ENCODE results near the gene TTC9. TPM values are rescaled to one million over a fixed set of nuclear protein-coding genes. Genes with fewer than 3 reads are reported as not detected.

The TTC9 gene
- total RNA-seq, 1 experiment from 2014 or later: 12.1 TPM

DNA sequence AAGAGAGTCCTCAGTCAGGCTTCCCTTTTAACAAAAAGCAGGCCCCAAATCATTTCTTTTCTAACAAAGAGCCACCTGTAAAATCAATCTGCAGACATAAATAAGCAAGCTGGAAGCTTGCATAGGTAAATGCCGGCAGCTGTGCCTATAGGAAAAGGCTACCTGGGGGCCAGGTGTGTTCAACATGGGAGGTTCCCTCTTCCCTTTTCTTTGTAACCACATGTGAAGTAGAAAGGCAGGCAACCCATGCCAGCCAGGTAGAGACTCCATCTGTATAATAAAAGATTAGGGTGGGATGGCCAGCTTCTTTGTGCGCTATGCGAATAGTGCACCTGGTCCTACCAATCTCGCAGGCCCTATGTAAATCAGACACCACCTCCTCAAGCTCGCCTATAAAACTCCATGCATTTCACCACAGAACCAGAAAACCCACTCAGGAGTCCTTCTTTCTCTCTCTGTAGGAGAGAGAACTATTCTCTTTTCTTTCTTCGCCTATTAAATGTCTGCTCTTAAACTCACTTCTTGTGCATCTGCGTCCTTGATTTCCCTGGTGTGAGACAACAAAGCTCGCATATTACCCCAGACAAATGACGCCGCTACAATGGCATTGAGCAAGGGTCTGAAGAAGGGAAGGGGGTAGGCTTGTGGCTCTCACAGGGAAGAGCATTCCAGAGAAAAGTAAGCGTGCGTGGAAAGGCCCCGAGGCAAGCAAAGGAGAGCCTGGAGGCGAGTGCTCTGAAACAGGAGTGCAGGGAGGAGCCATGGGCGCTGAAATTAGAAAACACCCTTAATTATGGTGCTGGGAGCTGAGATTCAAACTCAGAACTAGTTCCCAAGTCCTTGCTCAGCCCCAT lies 67.2 kb downstream of the TTC9 start:
- Histone ChIP-seq H3K27me3 (ENCODE audit: control insufficient read depth, insufficient read depth, low read length) (no peaks in the 10 kb centered on the region), H3K36me3 (replicated peaks; ENCODE audit: control insufficient read depth, insufficient read depth, low read length) (no peaks in the 10 kb centered on the region), H3K4me3 (ENCODE audit: insufficient read depth, low read depth, low read length) (no peak overlapping the region)
- DNase-seq: no peak

DNA sequence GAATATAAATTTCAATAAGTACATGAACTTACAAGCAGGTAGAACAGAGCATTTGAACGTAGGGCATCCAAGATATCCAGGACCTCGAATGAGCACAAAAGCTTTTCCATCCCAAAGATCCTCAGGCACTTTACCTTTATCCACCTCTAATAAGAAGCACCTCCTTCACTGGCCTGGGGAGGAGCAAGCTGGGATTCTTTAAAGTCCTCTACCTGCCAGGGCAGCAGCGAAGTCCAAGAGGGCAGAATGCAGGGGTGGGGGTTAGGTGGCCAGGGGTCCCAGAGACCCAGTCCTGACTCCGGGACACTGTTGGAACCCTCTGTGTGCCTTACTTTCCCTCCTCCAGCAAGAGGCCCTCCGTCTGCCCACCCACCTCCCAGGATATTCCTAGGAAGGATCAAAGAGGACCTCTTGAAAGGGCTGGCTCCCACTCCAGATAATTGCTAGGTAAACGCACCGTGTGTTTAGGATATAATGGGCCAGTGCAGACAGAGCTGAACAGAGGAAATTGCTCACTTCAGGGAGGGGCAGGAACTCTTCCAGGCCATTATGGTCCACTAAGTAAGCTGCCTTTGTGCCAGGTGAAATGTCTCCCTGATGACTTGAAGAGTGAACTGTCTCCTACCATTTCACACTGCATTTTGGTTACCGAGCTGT lies 68.1 kb downstream of the TTC9 start:
- H3K36me3 ChIP-seq (replicated peaks; ENCODE audit: control insufficient read depth, insufficient read depth, low read length): no peaks in the 10 kb centered on the region
- H3K4me3 ChIP-seq (ENCODE audit: insufficient read depth, low read depth, low read length): no peak overlapping the region
- no peaks in the 10 kb centered on the region for H3K27me3 ChIP-seq (ENCODE audit: control insufficient read depth, insufficient read depth, low read length)
- DNase-seq: no peak

DNA sequence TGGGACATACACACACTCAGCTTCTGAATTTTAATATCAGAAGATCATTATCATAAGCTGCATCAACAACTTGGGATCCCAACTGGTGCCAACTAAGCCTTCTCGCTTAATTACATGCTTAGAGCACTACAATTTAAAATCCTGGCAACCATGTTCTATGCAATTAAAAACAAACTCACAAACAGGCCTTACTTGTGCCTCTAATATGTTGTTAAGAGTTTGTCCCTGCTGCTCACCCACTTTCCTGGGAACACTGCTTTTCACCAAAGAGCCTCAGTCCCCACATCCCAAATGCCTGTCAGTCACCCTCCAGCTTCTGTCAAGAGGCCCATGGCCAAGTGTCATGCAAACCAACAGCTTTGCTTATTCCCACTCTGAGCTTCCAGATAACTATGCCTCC lies 69.7 kb downstream of the TTC9 start:
- no peak overlapping the region for H3K4me3 ChIP-seq (ENCODE audit: insufficient read depth, low read depth, low read length)
- H3K27me3 ChIP-seq (ENCODE audit: control insufficient read depth, insufficient read depth, low read length): no peaks in the 10 kb centered on the region
- no peaks in the 10 kb centered on the region for H3K36me3 ChIP-seq (replicated peaks; ENCODE audit: control insufficient read depth, insufficient read depth, low read length)
- no peak for DNase-seq

DNA sequence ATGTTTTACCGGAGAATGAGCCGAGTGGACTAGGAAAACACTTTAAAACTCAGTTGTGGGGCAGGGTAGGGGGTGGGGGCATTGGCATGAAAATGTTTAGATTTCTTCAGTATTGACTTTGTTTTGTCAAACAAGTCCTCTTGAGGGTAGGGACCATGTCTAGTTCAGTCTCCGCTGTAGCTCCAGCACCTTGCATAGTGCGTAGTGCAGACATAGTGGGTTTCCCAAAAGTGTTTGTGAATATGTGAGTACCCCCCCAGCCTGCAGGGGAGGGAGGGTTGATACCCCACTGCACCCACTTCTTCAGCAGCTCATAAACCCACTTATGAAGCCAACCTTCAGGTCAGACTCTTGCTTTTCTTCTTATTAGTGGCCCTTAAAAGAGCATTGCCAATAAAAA lies 71.4 kb downstream of the TTC9 start:
- DNase-seq: no peak
- no peak overlapping the region for H3K4me3 ChIP-seq (ENCODE audit: insufficient read depth, low read depth, low read length)
- H3K27me3 ChIP-seq (ENCODE audit: control insufficient read depth, insufficient read depth, low read length): no peaks in the 10 kb centered on the region
- H3K36me3 ChIP-seq (replicated peaks; ENCODE audit: control insufficient read depth, insufficient read depth, low read length): no peaks in the 10 kb centered on the region

DNA sequence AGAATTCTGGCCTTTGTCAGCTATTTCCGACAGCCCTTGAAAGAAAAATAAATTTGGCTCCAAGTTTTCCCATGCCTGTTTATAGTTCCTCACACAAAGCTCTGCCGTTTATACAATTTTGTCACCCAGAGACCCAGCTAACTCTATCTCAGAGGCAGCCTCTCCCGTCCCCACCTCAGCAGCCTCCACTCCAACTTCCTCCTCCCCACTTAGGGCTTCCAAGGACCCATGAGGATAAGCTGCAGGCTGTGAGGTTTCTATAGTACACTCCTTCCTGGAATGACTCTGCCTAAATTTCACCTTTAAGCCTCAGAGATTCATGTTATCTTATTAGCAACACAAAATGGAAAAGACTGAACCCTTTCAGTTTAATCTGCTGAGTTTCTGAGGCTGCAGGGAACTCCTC lies 71.8 kb downstream of the TTC9 start:
- no peaks in the 10 kb centered on the region for H3K27me3 ChIP-seq (ENCODE audit: control insufficient read depth, insufficient read depth, low read length)
- no peak overlapping the region for H3K4me3 ChIP-seq (ENCODE audit: insufficient read depth, low read depth, low read length)
- H3K36me3 ChIP-seq (replicated peaks; ENCODE audit: control insufficient read depth, insufficient read depth, low read length): no peaks in the 10 kb centered on the region
- no peak for DNase-seq

DNA sequence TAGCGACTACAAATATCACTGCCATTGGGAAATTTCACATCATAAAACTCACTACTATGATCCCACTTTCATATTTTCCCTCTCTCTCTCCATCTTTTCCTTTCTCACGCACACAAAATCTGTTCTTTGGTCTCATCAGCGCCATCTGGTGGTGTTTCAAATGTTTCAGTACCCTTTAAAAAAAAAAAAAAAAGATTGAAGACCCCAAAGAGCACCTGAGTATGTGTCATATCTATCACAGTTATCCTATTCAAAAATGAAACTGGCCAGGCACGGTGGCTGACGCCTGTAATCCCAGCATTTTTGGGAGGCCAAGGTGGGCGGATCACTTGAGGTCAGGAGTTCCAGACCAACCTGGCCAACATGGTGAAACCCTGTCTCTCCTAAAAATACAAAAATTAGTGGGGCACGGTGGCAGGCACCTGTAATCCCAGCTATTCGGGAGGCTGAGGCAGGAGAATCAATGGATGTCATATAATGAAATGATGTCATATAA lies 72.4 kb downstream of the TTC9 start:
- no peaks in the 10 kb centered on the region for H3K36me3 ChIP-seq (replicated peaks; ENCODE audit: control insufficient read depth, insufficient read depth, low read length)
- H3K27me3 ChIP-seq (ENCODE audit: control insufficient read depth, insufficient read depth, low read length): no peaks in the 10 kb centered on the region
- DNase-seq: no peak
- H3K4me3 ChIP-seq (ENCODE audit: insufficient read depth, low read depth, low read length): no peak overlapping the region

DNA sequence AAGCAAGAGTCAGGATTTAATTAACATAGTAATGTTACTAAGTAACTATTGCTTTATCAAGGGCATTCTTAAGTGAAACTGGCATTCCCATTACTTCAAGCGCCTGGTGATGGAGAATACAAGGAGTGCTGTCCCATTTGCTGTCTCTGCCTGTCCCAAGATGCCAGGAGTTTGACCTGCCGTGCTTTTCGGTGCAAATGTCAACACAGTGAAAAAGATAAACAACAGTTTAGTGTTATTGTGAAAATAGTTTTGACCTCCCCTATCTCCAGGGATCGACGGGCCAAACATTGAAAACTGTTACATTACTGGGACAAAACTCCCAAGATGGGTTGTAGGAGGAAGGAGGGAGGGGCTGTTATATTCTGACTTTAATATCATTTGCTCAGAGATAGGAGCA lies 74.8 kb downstream of the TTC9 start:
- H3K4me3 ChIP-seq (ENCODE audit: insufficient read depth, low read depth, low read length): no peak overlapping the region
- H3K36me3 ChIP-seq (replicated peaks; ENCODE audit: control insufficient read depth, insufficient read depth, low read length): no peaks in the 10 kb centered on the region
- no peak for DNase-seq
- H3K27me3 ChIP-seq (ENCODE audit: control insufficient read depth, insufficient read depth, low read length): no peaks in the 10 kb centered on the region

DNA sequence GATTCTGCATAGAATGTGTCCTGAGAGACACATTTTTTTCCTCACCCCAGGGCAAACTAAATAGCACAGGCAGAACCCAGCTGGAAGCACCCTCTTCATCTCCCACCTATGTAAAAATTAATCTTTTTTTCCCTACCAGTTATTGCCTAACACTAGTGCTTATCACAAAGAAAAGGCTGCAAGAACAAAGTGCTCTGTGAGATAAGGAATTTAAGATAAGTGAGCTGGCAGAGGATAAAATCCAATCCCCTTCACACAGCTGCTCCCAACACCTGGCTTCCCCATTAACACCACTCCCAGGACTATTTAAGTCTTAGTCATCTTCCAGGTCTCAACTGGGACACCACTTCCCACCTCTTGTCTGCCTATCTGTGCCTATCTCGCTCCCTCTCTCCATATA lies 75.2 kb downstream of the TTC9 start:
- no peaks in the 10 kb centered on the region for H3K27me3 ChIP-seq (ENCODE audit: control insufficient read depth, insufficient read depth, low read length)
- no peak overlapping the region for H3K4me3 ChIP-seq (ENCODE audit: insufficient read depth, low read depth, low read length)
- DNase-seq: no peak
- H3K36me3 ChIP-seq (replicated peaks; ENCODE audit: control insufficient read depth, insufficient read depth, low read length): no peaks in the 10 kb centered on the region

DNA sequence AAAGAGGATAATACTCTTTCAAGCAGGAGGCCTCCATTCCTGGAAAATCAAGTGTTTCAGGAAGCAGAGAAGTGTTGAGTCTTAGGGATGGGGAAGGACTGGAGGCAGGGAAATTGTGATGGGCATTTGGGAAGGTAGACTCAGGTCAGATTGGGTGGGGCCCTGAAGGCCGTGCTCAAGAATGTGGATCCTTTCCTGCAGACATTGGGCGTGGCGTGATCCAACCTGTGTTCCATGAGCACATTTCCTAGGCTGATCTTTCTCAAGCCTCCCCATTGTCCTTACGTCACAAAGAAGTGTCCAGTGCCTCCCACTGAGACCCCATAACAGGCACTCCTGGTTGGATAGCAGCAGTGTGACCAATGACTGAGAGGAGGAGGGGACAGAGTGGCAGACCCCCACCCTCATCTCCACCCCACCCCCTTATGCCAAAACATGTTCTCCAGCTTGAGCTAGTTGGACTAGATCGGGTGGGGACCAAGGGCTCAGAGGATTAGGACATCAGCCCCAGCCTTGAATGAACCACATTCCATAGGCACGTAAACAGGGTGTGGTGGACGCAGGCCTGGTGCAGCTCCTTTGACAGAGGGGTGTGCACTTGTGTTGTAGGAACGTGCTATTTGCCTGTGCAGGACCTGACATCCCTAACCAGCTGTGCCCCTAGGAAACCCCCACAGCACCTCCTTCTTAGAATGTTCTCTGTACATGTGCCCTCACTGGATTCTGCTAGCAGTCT lies 76.8 kb downstream of the TTC9 start:
- DNase-seq: no peak
- H3K4me3 ChIP-seq (ENCODE audit: insufficient read depth, low read depth, low read length): no peak overlapping the region
- no peaks in the 10 kb centered on the region for H3K36me3 ChIP-seq (replicated peaks; ENCODE audit: control insufficient read depth, insufficient read depth, low read length)
- no peaks in the 10 kb centered on the region for H3K27me3 ChIP-seq (ENCODE audit: control insufficient read depth, insufficient read depth, low read length)

DNA sequence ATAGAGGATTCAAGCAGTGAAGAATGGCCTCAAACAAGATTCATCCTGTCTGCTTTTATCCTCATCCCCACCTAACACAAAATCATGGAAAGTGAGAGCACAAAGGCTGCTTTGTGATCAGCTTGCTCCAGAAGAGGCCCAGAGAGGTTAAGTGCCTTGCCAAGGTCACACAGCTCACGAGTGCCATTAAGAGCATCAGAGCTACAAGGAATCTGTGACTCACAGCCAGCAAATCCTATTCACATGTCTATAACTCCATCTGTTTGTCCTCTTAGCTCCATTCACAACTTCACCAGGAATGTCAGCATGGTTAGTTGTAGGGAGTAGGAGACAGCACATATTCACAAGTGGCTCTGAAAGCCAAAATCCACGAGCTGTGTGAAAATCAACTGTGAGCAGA lies 79.8 kb downstream of the TTC9 start:
- Histone ChIP-seq H3K27me3 (ENCODE audit: control insufficient read depth, insufficient read depth, low read length) (no peaks in the 10 kb centered on the region), H3K4me3 (ENCODE audit: insufficient read depth, low read depth, low read length) (no peak overlapping the region), H3K36me3 (replicated peaks; ENCODE audit: control insufficient read depth, insufficient read depth, low read length) (no peaks in the 10 kb centered on the region)
- DNase-seq: no peak

DNA sequence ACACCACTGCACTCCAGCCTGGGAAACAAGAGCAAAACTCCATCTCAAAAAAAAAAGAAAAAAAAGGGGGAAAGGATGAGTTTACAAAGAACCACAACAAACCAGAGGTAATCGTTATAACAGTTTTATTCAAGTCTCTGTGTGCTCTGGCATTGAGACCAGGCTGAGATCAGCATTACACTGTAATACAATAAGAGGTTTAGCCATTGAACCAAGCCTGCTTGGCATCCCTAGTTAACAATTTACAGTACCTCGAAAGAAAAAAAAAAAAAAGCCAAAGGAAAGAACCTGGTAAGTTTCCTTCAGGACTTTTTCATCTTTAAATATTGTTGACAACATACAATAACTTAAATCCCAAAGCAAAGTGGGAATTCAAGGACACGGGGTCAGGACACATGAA lies 80.7 kb downstream of the TTC9 start:
- H3K4me3 ChIP-seq (ENCODE audit: insufficient read depth, low read depth, low read length): no peak overlapping the region
- H3K27me3 ChIP-seq (ENCODE audit: control insufficient read depth, insufficient read depth, low read length): no peaks in the 10 kb centered on the region
- no peak for DNase-seq
- H3K36me3 ChIP-seq (replicated peaks; ENCODE audit: control insufficient read depth, insufficient read depth, low read length): no peaks in the 10 kb centered on the region

DNA sequence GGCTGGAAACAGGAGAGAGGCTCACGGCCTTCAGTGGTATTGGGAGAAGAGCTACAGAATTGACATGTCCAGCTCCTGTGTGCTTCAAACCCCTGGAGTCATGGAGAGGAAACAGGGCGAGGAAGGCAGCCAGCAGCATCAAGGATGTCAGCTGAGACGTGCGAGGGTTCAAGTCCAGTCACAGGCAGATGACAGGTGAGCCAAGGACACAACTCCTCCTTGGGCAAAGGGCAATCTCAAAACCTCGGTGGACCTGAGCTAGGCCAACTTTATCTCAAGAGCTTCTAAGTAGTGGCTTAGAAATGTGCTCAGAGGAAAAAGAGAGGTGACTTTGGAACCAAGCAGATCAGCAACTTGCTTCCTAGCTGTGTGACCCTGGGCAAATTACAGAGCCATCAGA lies 81.6 kb downstream of the TTC9 start:
- Histone ChIP-seq H3K27me3 (ENCODE audit: control insufficient read depth, insufficient read depth, low read length) (no peaks in the 10 kb centered on the region), H3K4me3 (ENCODE audit: insufficient read depth, low read depth, low read length) (no peak overlapping the region), H3K36me3 (replicated peaks; ENCODE audit: control insufficient read depth, insufficient read depth, low read length) (no peaks in the 10 kb centered on the region)
- no peak for DNase-seq

DNA sequence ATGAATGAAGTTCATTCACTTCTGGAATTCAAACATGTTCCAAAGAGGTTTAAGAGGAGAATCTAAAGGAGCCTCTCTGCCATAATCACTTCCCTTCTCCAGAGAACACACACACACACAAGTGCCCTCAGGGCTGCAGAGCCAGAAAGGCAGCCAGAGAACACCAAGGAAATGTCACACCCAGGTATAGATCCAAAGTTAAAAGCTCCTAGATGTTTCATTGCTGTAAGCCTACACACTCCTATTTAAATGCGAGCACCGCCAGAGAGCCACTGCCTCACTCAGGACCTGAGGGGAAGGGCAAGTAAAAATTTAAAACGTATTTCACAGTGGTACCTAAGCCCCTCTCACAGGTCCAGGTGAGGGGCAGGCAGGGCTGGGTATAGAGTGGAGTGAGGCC lies 82.4 kb downstream of the TTC9 start:
- no peak overlapping the region for H3K4me3 ChIP-seq (ENCODE audit: insufficient read depth, low read depth, low read length)
- no peak for DNase-seq
- H3K36me3 ChIP-seq (replicated peaks; ENCODE audit: control insufficient read depth, insufficient read depth, low read length): no peaks in the 10 kb centered on the region
- H3K27me3 ChIP-seq (ENCODE audit: control insufficient read depth, insufficient read depth, low read length): no peaks in the 10 kb centered on the region

DNA sequence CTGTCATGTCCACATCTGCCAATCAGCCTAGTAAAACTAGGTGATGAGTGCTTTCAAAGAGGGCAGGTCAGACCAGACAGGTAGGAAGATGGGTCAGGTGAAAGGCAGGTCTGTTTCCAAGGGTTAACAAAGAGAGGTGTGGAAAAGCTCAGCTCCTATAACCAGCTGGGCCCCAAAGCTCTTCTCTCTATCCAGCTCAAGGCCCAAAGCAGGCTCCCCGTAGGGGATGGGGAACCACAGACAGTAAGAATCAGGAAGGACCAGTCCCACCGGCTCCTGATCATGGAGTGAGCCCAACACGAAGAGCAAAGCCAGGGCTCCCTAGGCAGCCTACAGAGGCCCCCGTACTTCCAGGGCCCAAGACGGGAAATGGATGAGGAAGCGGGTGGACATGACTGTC lies 83.2 kb downstream of the TTC9 start:
- Histone ChIP-seq H3K4me3 (ENCODE audit: insufficient read depth, low read depth, low read length) (no peak overlapping the region), H3K36me3 (replicated peaks; ENCODE audit: control insufficient read depth, insufficient read depth, low read length) (peaks cover 4% of the 10 kb centered on the region), H3K27me3 (ENCODE audit: control insufficient read depth, insufficient read depth, low read length) (no peaks in the 10 kb centered on the region)
- no peak for DNase-seq
